HG02759 (cell line): ENCODE results near the gene VPS4A.
"Not testable (repeated sequence)": the region's sequence is repeated elsewhere in the genome, so short reads cannot be mapped to it uniquely, and the experiment has no call there.

Experiments used
- ATAC-seq: cut with Tn5 transposase; IDR thresholded peaks from one replicate; pipeline ENCODE4 v1.9.1; 2021; ENCODE audit warnings: mild to moderate bottlenecking, moderate library complexity; ENCODE audit not compliant: unreplicated experiment

The VPS4A gene

DNA sequence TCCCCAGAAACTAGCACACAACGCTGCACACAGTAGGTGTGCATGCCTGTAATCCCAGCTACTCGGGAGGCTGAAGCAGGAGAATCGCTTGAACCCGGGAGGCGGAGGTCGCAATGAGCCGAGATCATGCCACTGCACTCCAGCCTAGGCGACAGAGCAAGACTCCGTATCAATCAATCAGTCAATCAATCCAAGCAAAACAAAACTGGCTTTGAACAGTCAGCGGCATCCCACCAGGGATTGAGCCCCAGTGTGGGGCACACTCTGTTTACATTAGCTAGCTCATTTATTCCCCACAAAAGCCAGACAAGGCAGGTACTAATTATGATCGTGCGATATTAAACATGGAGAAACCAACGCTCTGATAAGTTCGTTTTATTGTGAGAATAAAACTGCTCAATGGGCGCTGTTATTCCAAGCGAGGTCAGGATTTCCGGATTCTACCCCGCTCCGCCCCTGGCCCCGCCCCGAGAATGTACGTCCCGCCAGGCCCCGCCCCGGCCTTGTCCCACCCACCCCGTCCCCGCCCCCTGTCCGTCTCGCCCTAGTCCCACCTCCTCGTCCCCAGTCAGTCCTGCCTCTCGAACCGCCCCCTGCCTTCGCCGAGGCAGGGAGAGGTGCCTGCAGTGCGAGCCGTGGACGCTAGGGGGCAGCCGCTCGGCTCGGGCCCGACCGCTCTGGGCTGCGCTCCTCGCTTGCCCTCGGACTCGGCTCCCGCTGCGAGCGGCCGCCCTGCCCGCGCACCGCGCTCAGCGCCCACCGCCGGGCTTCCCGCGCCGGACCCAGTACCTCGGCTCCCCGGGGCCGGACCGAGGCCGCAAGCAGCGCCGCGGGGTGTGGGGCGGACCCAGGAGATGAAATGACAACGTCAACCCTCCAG, at the start of gene VPS4A:
Gene VPS4A (plus strand): TSS at position 698 of the 880 bp plus-strand sequence. CDS start 162 bp downstream, at position 860.
- ATAC-seq: peak; percentile 93

- no peak for ATAC-seq
Measured at GRCh38 chr16:69266334-69267063, 44.7 kb upstream of the VPS4A start.

GRCh38 chr16:69267633-69268032, 43.5 kb upstream of the VPS4A start:
- ATAC-seq: no peak

- ATAC-seq: no peak
Measured at GRCh38 chr16:69270395-69270794, 40.8 kb upstream of the VPS4A start.

DNA sequence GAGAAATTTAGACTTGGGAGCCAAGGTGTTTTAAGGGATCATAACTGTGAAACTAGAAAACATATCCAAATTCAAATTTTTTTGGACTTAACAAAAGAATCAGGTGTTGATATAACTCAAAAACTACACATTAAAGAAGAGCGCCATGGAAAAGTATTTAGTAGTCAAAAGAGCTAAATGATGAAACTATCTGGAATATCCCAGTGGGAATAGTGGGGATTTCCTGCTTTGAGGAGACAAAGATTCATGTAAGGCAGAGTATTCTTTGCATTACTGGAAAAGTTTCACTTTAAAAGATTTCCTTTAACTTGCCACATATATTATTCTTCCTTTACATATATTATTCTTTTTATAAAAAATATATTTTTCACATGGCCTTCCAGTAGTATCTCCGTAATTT, 40.3 kb upstream of the VPS4A start:
- no peak for ATAC-seq

DNA sequence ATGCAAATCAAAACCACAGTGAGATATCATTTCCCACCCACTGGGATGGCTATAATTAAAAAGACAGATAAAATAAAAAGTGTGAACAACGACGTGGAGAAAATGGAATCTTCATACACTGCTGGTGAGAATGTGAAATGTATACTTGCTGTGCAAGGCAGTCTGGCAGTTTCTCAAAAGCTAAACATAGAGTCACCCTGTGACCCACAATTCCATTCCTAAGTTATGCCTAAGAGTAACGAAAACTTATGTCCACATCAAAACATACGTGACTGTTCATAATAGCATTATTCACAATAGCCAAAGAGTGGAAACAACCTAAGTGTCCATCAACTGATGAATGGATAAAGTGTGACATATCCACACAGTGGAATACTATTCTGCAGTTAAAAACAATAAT, 38.1 kb upstream of the VPS4A start:
- ATAC-seq: no peak

- ATAC-seq: no peak
Measured at GRCh38 chr16:69274699-69275235, 36.4 kb upstream of the VPS4A start.

- ATAC-seq: no peak
Measured at GRCh38 chr16:69276148-69277115, 34.7 kb upstream of the VPS4A start.

DNA sequence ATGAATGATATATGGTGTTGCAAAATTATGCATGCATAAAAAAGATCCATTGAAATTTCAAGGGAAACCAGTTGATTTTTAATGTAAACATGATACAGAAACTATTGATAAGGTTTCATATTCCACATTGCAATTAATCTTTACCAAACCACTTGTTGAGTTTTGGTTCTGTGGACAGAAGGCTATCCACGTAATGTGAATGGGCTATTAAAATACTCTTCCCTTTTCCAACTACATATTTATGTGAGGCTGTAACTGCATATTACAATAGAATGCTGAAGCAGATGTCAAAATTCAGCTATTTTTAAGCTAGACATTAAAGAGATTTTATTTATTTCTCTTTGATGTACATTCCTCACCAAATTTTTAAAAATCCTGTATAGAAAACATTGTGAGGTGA, 33.7 kb upstream of the VPS4A start:
- ATAC-seq: no peak

- ATAC-seq: no peak
Measured at GRCh38 chr16:69283851-69284250, 27.3 kb upstream of the VPS4A start.

DNA sequence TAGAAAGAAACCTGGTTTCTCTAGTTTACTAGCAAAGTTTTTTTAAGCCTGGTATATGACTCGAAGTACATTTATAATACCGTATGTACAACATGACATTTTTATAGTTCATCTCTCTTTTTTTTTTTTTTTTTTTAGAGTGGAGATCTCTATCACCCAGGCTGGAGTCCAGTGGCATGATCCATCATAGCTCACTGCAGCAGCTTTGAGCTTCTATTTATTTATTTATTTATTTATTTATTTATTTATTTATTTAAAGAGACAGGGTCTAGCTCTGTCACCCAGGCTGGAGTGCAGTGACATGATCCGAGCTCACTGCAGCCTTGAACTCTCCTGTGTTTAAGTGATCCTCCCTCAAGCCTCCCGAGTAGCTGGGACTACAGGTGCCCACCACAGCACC, 25.9 kb upstream of the VPS4A start:
- no peak for ATAC-seq

DNA sequence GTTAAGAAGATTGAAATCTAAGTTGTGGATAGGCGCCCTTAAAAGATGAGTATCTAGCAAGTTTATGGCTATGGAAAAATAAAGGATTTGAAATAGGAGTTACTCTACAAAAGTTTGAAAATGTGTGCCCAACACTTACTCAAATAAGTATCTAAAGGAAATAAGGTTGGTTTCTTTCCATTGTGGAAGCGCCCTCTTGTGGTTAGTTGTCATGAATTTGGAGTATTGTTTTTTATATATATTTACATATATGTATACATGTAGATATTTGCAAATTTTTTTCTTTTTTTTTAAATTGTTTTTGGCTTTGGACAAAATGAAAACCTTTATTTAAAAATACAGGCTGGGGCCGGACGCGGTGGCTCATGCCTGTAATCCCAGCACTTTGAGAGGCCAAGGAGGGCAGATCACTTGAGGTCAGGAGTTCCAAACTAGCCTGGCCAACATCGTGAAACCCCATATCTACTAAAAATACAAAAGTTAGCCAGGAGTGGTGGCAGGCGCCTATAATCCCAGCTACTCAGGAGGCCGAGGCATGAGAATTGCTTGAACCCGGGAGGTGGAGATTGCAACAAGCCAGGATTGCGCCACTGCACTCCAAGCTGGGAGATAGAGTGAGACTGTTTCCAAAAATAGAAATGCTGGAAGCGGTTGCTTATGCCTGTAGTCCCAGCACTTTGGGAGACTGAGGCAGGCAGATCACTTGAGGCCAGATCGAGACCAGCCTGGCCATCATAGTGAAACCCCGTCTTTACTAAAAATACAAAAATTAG, 24.0 kb upstream of the VPS4A start:
- no peak for ATAC-seq

- ATAC-seq: not testable (repeated sequence)
Measured at GRCh38 chr16:69291657-69292056, 19.5 kb upstream of the VPS4A start.

DNA sequence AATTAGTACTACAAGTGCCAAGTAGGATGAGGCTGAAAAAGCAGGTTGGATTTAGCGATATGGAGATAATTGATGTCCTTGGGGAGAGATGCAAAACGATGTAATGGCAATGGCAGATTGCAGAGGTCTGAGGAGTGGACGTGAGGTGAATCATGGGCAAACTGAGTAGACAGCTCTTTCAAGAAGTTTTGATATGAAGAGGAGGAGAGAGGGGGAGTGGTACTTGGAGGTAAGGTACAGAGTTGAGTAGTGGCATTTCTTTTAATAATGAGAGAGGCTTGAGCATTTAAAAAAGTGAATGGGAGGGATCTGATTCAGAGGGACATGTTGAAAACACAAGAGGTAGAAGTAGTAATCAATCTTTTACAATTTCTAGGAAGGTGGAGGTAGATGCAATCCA, 17.7 kb upstream of the VPS4A start:
- ATAC-seq: no peak

DNA sequence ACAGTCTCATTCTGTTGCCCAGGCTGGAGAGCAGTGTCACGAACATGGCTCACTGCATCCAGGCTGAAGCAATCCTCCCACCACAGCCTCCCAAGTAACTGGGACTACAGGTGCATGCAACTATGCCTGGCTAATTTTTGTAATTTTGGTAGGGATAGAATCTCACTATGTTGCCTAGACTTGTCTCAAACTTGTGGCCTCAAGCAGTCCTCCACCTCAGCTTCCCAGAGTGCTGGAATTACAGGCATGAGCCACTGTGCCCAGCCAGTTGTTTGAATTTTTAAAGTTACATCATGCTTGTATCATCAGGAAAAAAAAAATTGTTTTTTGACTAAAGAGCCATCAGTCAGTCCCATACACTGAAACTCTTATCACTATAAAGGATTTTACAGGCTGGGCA, 17.1 kb upstream of the VPS4A start:
- no peak for ATAC-seq

- ATAC-seq: not testable (repeated sequence)
Measured at GRCh38 chr16:69296771-69297170, 14.4 kb upstream of the VPS4A start.

GRCh38 chr16:69298261-69298660, 12.9 kb upstream of the VPS4A start:
- ATAC-seq: no peak

GRCh38 chr16:69301187-69301586, 10.0 kb upstream of the VPS4A start:
- ATAC-seq: no peak

DNA sequence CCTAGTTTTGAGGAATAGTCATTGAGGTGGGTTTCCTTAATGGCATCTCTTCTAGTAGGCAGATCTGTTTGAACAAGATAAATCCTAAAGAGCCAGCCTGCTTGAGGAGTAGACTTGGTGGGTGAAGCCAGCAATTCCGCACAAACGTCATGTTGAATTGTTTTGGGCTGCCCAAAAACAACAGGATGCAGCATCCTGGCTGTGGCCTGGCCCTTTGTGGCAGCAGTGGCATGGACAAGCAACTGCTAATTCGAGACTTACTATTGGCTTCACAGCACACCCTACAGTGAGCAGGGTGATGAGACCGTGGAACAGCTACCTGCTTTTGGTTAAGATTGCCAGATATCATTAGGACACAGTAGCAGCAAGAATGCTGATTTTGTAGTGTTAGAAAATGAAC, 9.3 kb upstream of the VPS4A start:
- ATAC-seq: no peak

GRCh38 chr16:69302301-69302700, 8.8 kb upstream of the VPS4A start:
- ATAC-seq: no peak
